ENCODE data around the gene GNAI1. TPM values are rescaled to one million over a fixed set of nuclear protein-coding genes. Genes with fewer than 3 reads are reported as not detected.
A peak's percentile ranks its signal among the peaks of the same experiment; 100 is the strongest.

Gene GNAI1
- 10 to 100 TPM in 8 of 9 donors, 1 to 10 TPM in 1; 9.9 to 26.1 (median 16.5) TPM for total RNA-seq
- 1 to 10 TPM; 4.6 to 9.2 TPM for polyA plus RNA-seq
- long read RNA-seq, donor 1, full-length matches to known transcripts = 31 of 32 reads
- long read RNA-seq, donor 1, partial matches to known transcripts = 0 of 32 reads
- long read RNA-seq, donor 1, other reads (novel, unspliced or antisense) = 1 of 32 reads
- long read RNA-seq, donor 2, full-length matches to known transcripts = 73 of 78 reads
- long read RNA-seq, donor 2, partial matches to known transcripts = 4 of 78 reads
- long read RNA-seq, donor 2, other reads (novel, unspliced or antisense) = 1 of 78 reads
- long read RNA-seq, donor 3, full-length matches to known transcripts = 51 of 52 reads
- long read RNA-seq, donor 3, partial matches to known transcripts = 1 of 52 reads
- long read RNA-seq, donor 3, other reads (novel, unspliced or antisense) = 0 of 52 reads

DNA sequence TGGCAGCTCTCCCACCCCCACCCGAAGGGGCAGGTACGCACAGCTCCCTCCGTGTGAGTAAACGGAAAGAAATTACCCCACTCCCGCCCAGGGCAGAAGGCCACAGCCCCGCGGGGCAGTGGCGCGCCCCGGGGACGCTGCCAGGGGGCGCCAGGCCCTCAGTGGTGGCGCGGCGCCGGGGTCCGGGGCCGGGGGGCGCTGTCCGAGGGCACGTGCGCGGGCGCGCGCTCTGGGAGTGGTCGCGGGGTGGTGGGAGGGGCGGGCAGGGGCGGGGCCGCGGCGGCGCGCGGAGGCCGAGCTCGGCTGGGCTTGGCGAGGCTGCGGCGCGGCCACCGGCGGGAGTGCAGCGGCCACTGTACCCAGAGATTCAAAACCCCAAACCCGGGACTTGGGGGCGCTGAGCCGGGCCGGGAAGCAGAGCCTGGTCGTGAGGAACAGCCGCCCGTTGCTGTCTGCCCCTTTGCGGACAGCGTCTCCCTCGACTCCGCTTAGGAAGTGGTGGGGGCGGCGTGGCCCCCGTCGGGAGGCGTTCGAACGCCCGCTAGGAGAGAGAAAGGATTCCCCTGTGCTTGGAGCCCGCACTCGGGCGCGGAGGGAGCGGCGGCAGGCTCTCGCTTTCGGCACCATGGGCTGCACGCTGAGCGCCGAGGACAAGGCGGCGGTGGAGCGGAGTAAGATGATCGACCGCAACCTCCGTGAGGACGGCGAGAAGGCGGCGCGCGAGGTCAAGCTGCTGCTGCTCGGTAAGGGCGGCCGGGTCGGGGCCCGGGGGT is at the start of gene GNAI1:
TSS of gene GNAI1 (plus strand) at position 296 of the 773 bp plus-strand sequence. CDS start at position 626, 330 bp downstream.
- Histone ChIP-seq H3K4me3 (peak within 1 kb of the TSS; percentile 62 to 99 (median 97)), H3K4me1 (peaks cover 0 to 27% (median 11%) of the 10 kb centered on the region in 12 donors), H3K9me3 (no peaks in the 10 kb centered on the region), H3K36me3 (no peaks in the 10 kb centered on the region), H3K27me3 (peaks cover 0 to 5% (median 0%) of the 10 kb centered on the region in 9 donors), H3K27ac (peak within 1 kb of the TSS; percentile 63 to 94 (median 86))
- DNase-seq = peak; percentile 66 to 84 (median 72)
- intact Hi-C loops (cut with DNase I) = loop anchor here (2.0 to 10.0 kb wide), 13 partner anchors 63 to 260 kb away; no protein-coding TSS in a partner anchor
- WGBS, 4 donors = 0 to 1% (median 0%) methylated on average over 10 to 92 of the region's 92 CpGs
- TF ChIP-seq POLR2A (IDR thresholded peaks at IDR 0.05) = peak in 1 of 2 donors; percentile 70
- TF ChIP-seq, protein P1, sequence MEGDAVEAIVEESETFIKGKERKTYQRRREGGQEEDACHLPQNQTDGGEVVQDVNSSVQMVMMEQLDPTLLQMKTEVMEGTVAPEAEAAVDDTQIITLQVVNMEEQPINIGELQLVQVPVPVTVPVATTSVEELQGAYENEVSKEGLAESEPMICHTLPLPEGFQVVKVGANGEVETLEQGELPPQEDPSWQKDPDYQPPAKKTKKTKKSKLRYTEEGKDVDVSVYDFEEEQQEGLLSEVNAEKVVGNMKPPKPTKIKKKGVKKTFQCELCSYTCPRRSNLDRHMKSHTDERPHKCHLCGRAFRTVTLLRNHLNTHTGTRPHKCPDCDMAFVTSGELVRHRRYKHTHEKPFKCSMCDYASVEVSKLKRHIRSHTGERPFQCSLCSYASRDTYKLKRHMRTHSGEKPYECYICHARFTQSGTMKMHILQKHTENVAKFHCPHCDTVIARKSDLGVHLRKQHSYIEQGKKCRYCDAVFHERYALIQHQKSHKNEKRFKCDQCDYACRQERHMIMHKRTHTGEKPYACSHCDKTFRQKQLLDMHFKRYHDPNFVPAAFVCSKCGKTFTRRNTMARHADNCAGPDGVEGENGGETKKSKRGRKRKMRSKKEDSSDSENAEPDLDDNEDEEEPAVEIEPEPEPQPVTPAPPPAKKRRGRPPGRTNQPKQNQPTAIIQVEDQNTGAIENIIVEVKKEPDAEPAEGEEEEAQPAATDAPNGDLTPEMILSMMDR (IDR thresholded peaks at IDR 0.05) = peak in 10 of 12 donors; percentile 1 to 62 (median 47)
- peak; percentile 48 to 93 (median 86) for ATAC-seq

DNA sequence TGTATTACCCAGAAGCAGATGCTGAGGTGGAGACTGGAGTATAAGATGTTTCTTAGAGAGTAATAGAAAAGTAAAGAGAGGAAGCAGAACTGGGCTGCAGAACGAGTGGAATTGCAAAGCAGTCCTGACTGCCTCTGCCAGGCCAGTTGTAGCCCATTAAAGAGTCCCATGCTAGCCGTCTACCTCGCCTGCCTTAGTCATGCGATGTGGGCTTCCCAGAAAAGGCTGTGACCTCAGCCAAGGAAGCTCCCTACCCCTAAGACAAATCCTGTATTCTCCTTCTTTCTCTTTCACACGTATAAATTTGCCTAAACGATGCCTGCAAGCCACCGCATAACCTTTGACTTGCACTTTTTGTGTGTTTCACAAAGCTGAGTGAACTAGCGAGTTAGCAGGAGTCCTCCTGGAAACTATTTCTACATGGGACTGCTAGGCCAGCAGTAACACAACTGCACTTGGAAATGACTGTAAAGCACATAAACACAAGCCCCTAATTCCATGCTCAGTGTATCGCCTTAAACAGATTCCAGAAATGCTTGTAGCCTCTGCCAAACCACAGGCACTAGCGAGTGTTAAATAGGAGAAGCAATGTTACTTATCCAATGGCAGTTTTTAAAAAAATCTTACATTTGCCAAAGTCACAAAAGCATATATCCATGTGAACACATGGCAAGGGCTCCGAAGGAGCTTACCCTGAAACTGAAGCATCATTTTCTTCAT is 47.4 kb upstream of the GNAI1 start:
- H3K27ac ChIP-seq = no peak overlapping the region
- TF ChIP-seq, protein P1 (IDR thresholded peaks at IDR 0.05) = no peak
- no peak for TF ChIP-seq POLR2A (IDR thresholded peaks at IDR 0.05)
- peaks cover 0 to 8% (median 0%) of the 10 kb centered on the region in 12 donors for H3K9me3 ChIP-seq
- intact Hi-C loops (cut with DNase I) = no loop called here
- WGBS, 4 donors = 84 to 87% (median 86%) methylated on average over 11 of the region's 11 CpGs
- H3K4me1 ChIP-seq = peaks cover 0 to 3% (median 0%) of the 10 kb centered on the region in 12 donors
- no peaks in the 10 kb centered on the region for H3K27me3 ChIP-seq
- no peaks in the 10 kb centered on the region for H3K36me3 ChIP-seq
- DNase-seq (no peak), ATAC-seq (no peak)
- no peak overlapping the region for H3K4me3 ChIP-seq

DNA sequence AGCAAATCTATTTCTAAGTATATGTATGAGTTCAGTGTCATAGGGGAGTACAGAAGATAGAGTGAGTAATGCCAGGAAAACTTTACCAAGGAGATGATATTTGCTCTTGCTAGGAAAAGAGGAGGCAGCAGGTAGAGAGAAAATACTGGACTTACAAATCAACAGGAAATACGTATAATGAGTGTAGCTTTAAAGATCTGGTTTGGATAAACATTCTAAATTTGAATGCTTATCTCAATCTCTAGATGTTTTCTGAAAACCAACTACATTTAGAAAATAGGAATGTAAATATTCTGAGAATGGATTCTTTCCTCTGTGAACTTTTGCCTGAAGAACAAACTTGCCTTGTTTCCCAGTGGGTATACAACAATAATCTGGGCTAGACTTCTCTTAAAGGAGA is 46.9 kb upstream of the GNAI1 start:
- TF ChIP-seq POLR2A (IDR thresholded peaks at IDR 0.05) = no peak
- TF ChIP-seq, protein P1 (IDR thresholded peaks at IDR 0.05) = no peak
- Histone ChIP-seq H3K4me3 (no peak overlapping the region), H3K9me3 (peaks cover 0 to 8% (median 0%) of the 10 kb centered on the region in 12 donors), H3K27ac (no peak overlapping the region), H3K4me1 (peaks cover 0 to 3% (median 0%) of the 10 kb centered on the region in 12 donors), H3K36me3 (no peaks in the 10 kb centered on the region), H3K27me3 (no peaks in the 10 kb centered on the region)
- intact Hi-C loops (cut with DNase I) = no loop called here
- WGBS, 4 donors = 63 to 74% (median 69%) methylated on average over 1 of the region's 1 CpG
- no peak for ATAC-seq
- no peak for DNase-seq
